K562 (cell line): ENCODE data around the gene EEFSEC. TPM values are rescaled to one million over a fixed set of nuclear protein-coding genes. Genes with fewer than 3 reads are reported as not detected.

Source experiments
- CHD1 ChIP-seq: fragments of 200-600 bp; sonication (generic); IDR thresholded peaks from one replicate; pipeline ENCODE4 v1.6.1; 2012; ENCODE audit warnings: mild to moderate bottlenecking, moderate library complexity, low read length, inconsistent platforms
- ELF4 ChIP-seq: fragments of 450-650 bp; formaldehyde crosslinking; IDR thresholded peaks from 2 replicates; pipeline ENCODE4 v1.4.0; 2022; ENCODE audit warnings: missing genetic modification characterization
- FOXA3 ChIP-seq, 2 experiments: fragments of 450-650 bp in 1 of 2; sonication (generic) in 1 of 2; formaldehyde crosslinking; IDR thresholded peaks in 1 of 2; conservative IDR thresholded peaks in 1 of 2; 2 replicates each; pipeline versions ENCODE4 v1.4.0 to v1.8.0; 2020 to 2022; ENCODE audit warnings: mild to moderate bottlenecking in 2 of 2, missing genetic modification reagents in 1 of 2
- HDAC1 ChIP-seq, 2 experiments: fragments of 450-650 bp; IDR thresholded peaks; 2 replicates each; pipeline ENCODE4 v1.6.1; 2016 to 2017; ENCODE audit warnings: inconsistent platforms in 1 of 2, mild to moderate bottlenecking in 1 of 2, moderate library complexity in 1 of 2
- JUND ChIP-seq, 2 experiments: IDR thresholded peaks; 2 replicates in 1 of 2; 3 replicates in 1 of 2; pipeline ENCODE4 v1.6.1; 2011; ENCODE audit warnings: borderline replicate concordance in 2 of 2, low read depth in 2 of 2, low read length in 2 of 2, improper control_type of control experiment in 1 of 2, missing biosample characterization in 1 of 2, missing genetic modification characterization in 1 of 2, missing genetic modification reagents in 1 of 2
- NFIX ChIP-seq: fragments of 250-450 bp; sonication (Bioruptor Pico); IDR thresholded peaks from 2 replicates; pipeline ENCODE4 v1.4.0; 2020; ENCODE audit warnings: low read depth, mild to moderate bottlenecking, moderate library complexity
- OTX1 ChIP-seq: fragments of 450-650 bp; formaldehyde crosslinking; IDR thresholded peaks from 2 replicates; pipeline ENCODE4 v1.4.0; 2022; ENCODE audit warnings: mild to moderate bottlenecking
- RB1 ChIP-seq: fragments of 450-650 bp; IDR thresholded peaks from 2 replicates; pipeline ENCODE4 v1.6.1; 2017; ENCODE audit warnings: low read depth, mild to moderate bottlenecking
- SIN3A ChIP-seq, 2 experiments: fragments of 150-350 bp in 1 of 2; IDR thresholded peaks; 2 replicates each; pipeline ENCODE4 v1.6.1; 2011 to 2016; ENCODE audit warnings: borderline replicate concordance in 2 of 2, low read depth in 2 of 2, low read length in 2 of 2, mild to moderate bottlenecking in 2 of 2, moderate library complexity in 2 of 2; ENCODE audit not compliant: control insufficient read depth in 1 of 2
- XRCC5 ChIP-seq: fragments of 200-400 bp; formaldehyde crosslinking; IDR thresholded peaks from 2 replicates; pipeline ENCODE4 v1.6.1; 2017; ENCODE audit warnings: low read depth, mild to moderate bottlenecking, low read length
- ZNF75A ChIP-seq: fragments of 450-650 bp; formaldehyde crosslinking; IDR thresholded peaks from 2 replicates; pipeline ENCODE4 v1.4.0; 2020; ENCODE audit warnings: mild to moderate bottlenecking
- polyA plus RNA-seq, 8 experiments: library from polyadenylated mRNA; depleted of rRNA in 4 of 8; stranded (reverse) in 5 of 8; unstranded in 3 of 8; fragments of >200 nt; fragmentation: Nextera tagmentation in 2 of 8; fragmentation: Illumina TruSeq in 1 of 8; extraction: Ambion mirVana in 2 of 8; extraction: Trizol in 1 of 8; gene quantifications; 2 replicates each; pipeline versions ENCODE4 v1.2.1 to v1.2.3, GENCODE V29; 2011 to 2014; ENCODE audit warnings: inconsistent platforms in 1 of 8, missing spikeins in 1 of 8
- total RNA-seq, 7 experiments: library from RNA; depleted of rRNA in 6 of 7; stranded (reverse); fragments of >200 nt in 6 of 7; fragmentation: Illumina TruSeq in 2 of 7; extraction: Trizol in 2 of 7; gene quantifications; 2 replicates each; pipeline versions ENCODE4 v1.2.1 to v1.2.3, GENCODE V29; 2011 to 2021; ENCODE audit warnings: low replicate concordance in 1 of 7
- TF ChIP-seq, protein P1 (sequence below): fragments of 450-650 bp; IDR thresholded peaks from 2 replicates; pipeline ENCODE4 v1.6.1; 2016
- TF ChIP-seq, protein P2 (sequence below): fragments of 250-450 bp; sonication (Bioruptor Pico); IDR thresholded peaks from 2 replicates; pipeline ENCODE4 v1.8.0; 2022; ENCODE audit warnings: inconsistent platforms, mild to moderate bottlenecking, moderate library complexity, borderline replicate concordance
- TF ChIP-seq, protein P3 (sequence below): fragments of 250-450 bp; sonication (Bioruptor Pico); IDR thresholded peaks from 2 replicates; pipeline ENCODE4 v1.4.0; 2020
- TF ChIP-seq, protein P4 (sequence below): fragments of 450-650 bp; IDR thresholded peaks from 2 replicates; pipeline ENCODE4 v1.6.1; 2014; ENCODE audit warnings: low read depth, mild to moderate bottlenecking, moderate library complexity, borderline replicate concordance
- TF ChIP-seq, protein P5 (sequence below): fragments of 250-450 bp; sonication (Bioruptor Pico); IDR thresholded peaks from 2 replicates; pipeline ENCODE4 v1.9.0; 2021; ENCODE audit warnings: mild to moderate bottlenecking
- TF ChIP-seq, protein P6 (sequence below), 2 experiments: fragments of 450-650 bp; IDR thresholded peaks; 2 replicates each; pipeline ENCODE4 v1.6.1; 2016

Gene EEFSEC
- total and polyA plus RNA-seq, 9 of the 15 experiments (the other 6 are each of a cell fraction or from before 2014, with no cell fraction given), result 0.35 to 11.8 (median 7.7) TPM

DNA sequence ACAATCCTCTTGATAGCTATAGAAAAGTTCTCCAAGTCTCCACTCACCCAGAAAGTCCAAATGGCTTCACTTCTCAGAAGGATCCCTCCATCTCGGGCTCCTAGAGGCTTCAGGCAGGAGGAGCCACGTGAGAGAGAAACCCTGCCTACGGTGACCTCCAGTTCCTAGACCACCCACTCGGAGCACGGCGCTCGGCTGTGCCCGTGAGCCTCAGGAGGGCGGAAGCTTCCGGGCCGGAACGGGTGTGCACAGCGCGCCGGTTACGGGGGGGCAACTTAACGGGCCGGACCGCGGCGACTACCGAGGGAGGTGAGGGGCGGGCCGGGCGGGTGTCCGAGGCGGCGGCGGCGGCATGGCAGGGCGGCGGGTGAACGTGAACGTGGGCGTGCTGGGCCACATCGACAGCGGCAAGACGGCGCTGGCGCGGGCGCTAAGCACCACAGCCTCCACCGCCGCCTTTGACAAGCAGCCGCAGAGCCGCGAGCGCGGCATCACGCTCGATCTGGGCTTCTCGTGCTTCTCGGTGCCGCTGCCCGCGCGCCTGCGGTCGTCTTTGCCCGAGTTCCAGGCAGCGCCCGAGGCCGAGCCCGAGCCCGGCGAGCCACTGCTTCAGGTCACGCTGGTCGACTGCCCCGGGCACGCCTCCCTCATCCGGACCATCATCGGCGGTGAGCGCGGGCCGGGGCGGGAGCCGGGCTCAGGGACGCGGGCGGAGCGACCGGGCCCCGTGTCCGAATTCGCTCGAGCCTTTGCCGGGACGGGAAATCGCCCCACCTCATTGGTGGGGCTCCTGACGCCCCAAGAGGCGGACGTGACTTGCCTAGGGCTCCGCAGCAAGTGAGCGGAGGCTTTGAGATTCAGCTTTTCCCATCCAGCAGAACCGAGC, at the start of gene EEFSEC (continued):
- TF ChIP-seq, protein P1, sequence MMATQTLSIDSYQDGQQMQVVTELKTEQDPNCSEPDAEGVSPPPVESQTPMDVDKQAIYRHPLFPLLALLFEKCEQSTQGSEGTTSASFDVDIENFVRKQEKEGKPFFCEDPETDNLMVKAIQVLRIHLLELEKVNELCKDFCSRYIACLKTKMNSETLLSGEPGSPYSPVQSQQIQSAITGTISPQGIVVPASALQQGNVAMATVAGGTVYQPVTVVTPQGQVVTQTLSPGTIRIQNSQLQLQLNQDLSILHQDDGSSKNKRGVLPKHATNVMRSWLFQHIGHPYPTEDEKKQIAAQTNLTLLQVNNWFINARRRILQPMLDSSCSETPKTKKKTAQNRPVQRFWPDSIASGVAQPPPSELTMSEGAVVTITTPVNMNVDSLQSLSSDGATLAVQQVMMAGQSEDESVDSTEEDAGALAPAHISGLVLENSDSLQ, result no peak
- no peak for TF ChIP-seq NFIX (CRISPR knock-in tag)
- TF ChIP-seq ZNF75A (CRISPR knock-in tag), result no peak
- peak; percentile 66; the same call in 1 of the 2 replicates for TF ChIP-seq RB1
- TF ChIP-seq, protein P2, sequence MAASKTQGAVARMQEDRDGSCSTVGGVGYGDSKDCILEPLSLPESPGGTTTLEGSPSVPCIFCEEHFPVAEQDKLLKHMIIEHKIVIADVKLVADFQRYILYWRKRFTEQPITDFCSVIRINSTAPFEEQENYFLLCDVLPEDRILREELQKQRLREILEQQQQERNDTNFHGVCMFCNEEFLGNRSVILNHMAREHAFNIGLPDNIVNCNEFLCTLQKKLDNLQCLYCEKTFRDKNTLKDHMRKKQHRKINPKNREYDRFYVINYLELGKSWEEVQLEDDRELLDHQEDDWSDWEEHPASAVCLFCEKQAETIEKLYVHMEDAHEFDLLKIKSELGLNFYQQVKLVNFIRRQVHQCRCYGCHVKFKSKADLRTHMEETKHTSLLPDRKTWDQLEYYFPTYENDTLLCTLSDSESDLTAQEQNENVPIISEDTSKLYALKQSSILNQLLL (CRISPR knock-in tag), result no peak
- no peak for TF ChIP-seq OTX1
- TF ChIP-seq HDAC1 (IDR thresholded peaks at IDR 0.05), result peak in 1 of 2 experiments; percentile 75; a peak in 2 of 4 replicates
- TF ChIP-seq JUND (IDR thresholded peaks at IDR 0.05; ENCODE audit: borderline replicate concordance, low read depth, low read length), result 0 out of 2 replicates have a peak, but pooled peaks have one; percentile 36
- no peak; the same call in 2 of the 3 replicates for TF ChIP-seq JUND (tag; IDR thresholded peaks at IDR 0.05; ENCODE audit: borderline replicate concordance, low read depth, low read length)
- TF ChIP-seq FOXA3 (CRISPR knock-in tag; conservative IDR thresholded peaks at IDR 0.05 in 1 of 2, IDR thresholded peaks at IDR 0.05 in 1 of 2), result no peak
- TF ChIP-seq, protein P3, sequence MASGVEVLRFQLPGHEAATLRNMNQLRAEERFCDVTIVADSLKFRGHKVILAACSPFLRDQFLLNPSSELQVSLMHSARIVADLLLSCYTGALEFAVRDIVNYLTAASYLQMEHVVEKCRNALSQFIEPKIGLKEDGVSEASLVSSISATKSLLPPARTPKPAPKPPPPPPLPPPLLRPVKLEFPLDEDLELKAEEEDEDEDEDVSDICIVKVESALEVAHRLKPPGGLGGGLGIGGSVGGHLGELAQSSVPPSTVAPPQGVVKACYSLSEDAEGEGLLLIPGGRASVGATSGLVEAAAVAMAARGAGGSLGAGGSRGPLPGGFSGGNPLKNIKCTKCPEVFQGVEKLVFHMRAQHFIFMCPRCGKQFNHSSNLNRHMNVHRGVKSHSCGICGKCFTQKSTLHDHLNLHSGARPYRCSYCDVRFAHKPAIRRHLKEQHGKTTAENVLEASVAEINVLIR (CRISPR knock-in tag), result no peak
- TF ChIP-seq, protein P4, sequence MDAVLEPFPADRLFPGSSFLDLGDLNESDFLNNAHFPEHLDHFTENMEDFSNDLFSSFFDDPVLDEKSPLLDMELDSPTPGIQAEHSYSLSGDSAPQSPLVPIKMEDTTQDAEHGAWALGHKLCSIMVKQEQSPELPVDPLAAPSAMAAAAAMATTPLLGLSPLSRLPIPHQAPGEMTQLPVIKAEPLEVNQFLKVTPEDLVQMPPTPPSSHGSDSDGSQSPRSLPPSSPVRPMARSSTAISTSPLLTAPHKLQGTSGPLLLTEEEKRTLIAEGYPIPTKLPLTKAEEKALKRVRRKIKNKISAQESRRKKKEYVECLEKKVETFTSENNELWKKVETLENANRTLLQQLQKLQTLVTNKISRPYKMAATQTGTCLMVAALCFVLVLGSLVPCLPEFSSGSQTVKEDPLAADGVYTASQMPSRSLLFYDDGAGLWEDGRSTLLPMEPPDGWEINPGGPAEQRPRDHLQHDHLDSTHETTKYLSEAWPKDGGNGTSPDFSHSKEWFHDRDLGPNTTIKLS, result peak; percentile 67; the same call in 1 of the 2 replicates
- 0 out of 4 replicates have a peak, but pooled peaks have one; percentile 54 to 57 for TF ChIP-seq SIN3A (IDR thresholded peaks at IDR 0.05; ENCODE audit: borderline replicate concordance in 2 of 2, control insufficient read depth in 1 of 2, low read depth in 2 of 2, low read length in 2 of 2)
- TF ChIP-seq, protein P5, sequence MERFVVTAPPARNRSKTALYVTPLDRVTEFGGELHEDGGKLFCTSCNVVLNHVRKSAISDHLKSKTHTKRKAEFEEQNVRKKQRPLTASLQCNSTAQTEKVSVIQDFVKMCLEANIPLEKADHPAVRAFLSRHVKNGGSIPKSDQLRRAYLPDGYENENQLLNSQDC (CRISPR knock-in tag), result peak; percentile 34; the same call in 1 of the 2 replicates
- TF ChIP-seq CHD1, result no peak
- TF ChIP-seq ELF4, result no peak
- TF ChIP-seq, protein P6, sequence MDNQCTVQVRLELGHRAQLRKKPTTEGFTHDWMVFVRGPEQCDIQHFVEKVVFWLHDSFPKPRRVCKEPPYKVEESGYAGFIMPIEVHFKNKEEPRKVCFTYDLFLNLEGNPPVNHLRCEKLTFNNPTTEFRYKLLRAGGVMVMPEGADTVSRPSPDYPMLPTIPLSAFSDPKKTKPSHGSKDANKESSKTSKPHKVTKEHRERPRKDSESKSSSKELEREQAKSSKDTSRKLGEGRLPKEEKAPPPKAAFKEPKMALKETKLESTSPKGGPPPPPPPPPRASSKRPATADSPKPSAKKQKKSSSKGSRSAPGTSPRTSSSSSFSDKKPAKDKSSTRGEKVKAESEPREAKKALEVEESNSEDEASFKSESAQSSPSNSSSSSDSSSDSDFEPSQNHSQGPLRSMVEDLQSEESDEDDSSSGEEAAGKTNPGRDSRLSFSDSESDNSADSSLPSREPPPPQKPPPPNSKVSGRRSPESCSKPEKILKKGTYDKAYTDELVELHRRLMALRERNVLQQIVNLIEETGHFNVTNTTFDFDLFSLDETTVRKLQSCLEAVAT (IDR thresholded peaks at IDR 0.05), result no peak
- peak; percentile 77; the same call in 1 of the 2 replicates for TF ChIP-seq XRCC5
